ENCODE measurements around the gene COL19A1.

- TF ChIP-seq MAX (IDR thresholded peaks at IDR 0.05) (no peak), YY1 (IDR thresholded peaks at IDR 0.05; ENCODE audit: low read depth) (no peak), EP300 (IDR thresholded peaks at IDR 0.05; ENCODE audit: borderline replicate concordance) (no peak), USF1 (IDR thresholded peaks at IDR 0.05) (no peak), CEBPB (IDR thresholded peaks at IDR 0.05) (no peak), CREB1 (IDR thresholded peaks at IDR 0.05; ENCODE audit: low read depth) (no peak), RAD21 (IDR thresholded peaks at IDR 0.05; ENCODE audit: low read depth) (no peak), REST (IDR thresholded peaks at IDR 0.05; ENCODE audit: low read depth) (no peak), EGR1 (IDR thresholded peaks at IDR 0.05) (no peak), TAF1 (IDR thresholded peaks at IDR 0.05; ENCODE audit: low read depth) (no peak), TCF12 (IDR thresholded peaks at IDR 0.05; ENCODE audit: low read depth) (no peak)
Measured at GRCh38 chr6:70180183-70180900, 314.0 kb downstream of the COL19A1 start.

Measured in Ishikawa (cell line).